Measurements from ENCODE around the gene NFATC4. TPM values are rescaled to one million over a fixed set of nuclear protein-coding genes. Genes with fewer than 3 reads are reported as not detected.
"Not testable (repeated sequence)": the region's sequence is repeated elsewhere in the genome, so short reads cannot be mapped to it uniquely, and the experiment has no call there.

The NFATC4 gene
- total RNA-seq, 1 donor from 2014 or later = 21.7 TPM

- DNase-seq = no peak
- ATAC-seq = no peak
- intact Hi-C loops (cut with micrococcal nuclease) = no loop called here
Measured at GRCh38 chr14:24363401-24363800, 4.6 kb upstream of the NFATC4 start.

- DNase-seq = no peak
- intact Hi-C loops (cut with micrococcal nuclease) = no loop called here
- no peak for ATAC-seq
Measured at GRCh38 chr14:24364841-24365240, 3.1 kb upstream of the NFATC4 start.

- DNase-seq = peak; percentile 87
- peak; percentile 51 for ATAC-seq
- intact Hi-C loops (cut with micrococcal nuclease) = no loop called here
Measured at GRCh38 chr14:24365600-24366412, 2.2 kb upstream of the NFATC4 start.

- DNase-seq = no peak
- no peak for ATAC-seq
- intact Hi-C loops (cut with micrococcal nuclease) = no loop called here
Measured at GRCh38 chr14:24366413-24366720, 1.6 kb upstream of the NFATC4 start.

GRCh38 chr14:24366721-24367513, 1.1 kb upstream of the NFATC4 start:
- DNase-seq (peak; percentile 93), ATAC-seq (peak; percentile 82)
- intact Hi-C loops (cut with micrococcal nuclease) = no loop called here

GRCh38 chr14:24368212-24368561, 203 bp downstream of the NFATC4 start:
- intact Hi-C loops (cut with micrococcal nuclease) = no loop called here
- DNase-seq = no peak
- no peak for ATAC-seq

GRCh38 chr14:24368562-24369252, 723 bp downstream of the NFATC4 start:
- DNase-seq (peak; percentile 71), ATAC-seq (peak; percentile 0)
- intact Hi-C loops (cut with micrococcal nuclease) = no loop called here

GRCh38 chr14:24369463-24369862, 1.5 kb downstream of the NFATC4 start:
- intact Hi-C loops (cut with micrococcal nuclease) = no loop called here
- no peak for DNase-seq
- ATAC-seq = no peak

- ATAC-seq = no peak
- no peak for DNase-seq
- intact Hi-C loops (cut with micrococcal nuclease) = no loop called here
Measured at GRCh38 chr14:24369907-24370687, 2.1 kb downstream of the NFATC4 start.

GRCh38 chr14:24370748-24371147, 2.8 kb downstream of the NFATC4 start:
- intact Hi-C loops (cut with micrococcal nuclease) = no loop called here

GRCh38 chr14:24371605-24372004, 3.6 kb downstream of the NFATC4 start:
- intact Hi-C loops (cut with micrococcal nuclease); ATAC-seq; DNase-seq: not testable (repeated sequence)

More at GRCh38 chr14:24370748-24371147, 2.8 kb downstream of the NFATC4 start:
- ATAC-seq (no peak), DNase-seq (no peak)

- intact Hi-C loops (cut with micrococcal nuclease) = no loop called here
- peak; percentile 20 for ATAC-seq
- DNase-seq = peak; percentile 68
Measured at GRCh38 chr14:24372701-24373416, 4.9 kb downstream of the NFATC4 start.

- DNase-seq (no peak), ATAC-seq (no peak)
- intact Hi-C loops (cut with micrococcal nuclease) = no loop called here
Measured at GRCh38 chr14:24376448-24377070, 8.6 kb downstream of the NFATC4 start.

- intact Hi-C loops (cut with micrococcal nuclease) = no loop called here
- ATAC-seq (no peak), DNase-seq (no peak)
Measured at GRCh38 chr14:24377126-24377525, 9.1 kb downstream of the NFATC4 start.

GRCh38 chr14:24377657-24378056, 9.7 kb downstream of the NFATC4 start:
- intact Hi-C loops (cut with micrococcal nuclease) = no loop called here

GRCh38 chr14:24378327-24378726, 10.3 kb downstream of the NFATC4 start:
- intact Hi-C loops (cut with micrococcal nuclease) = no loop called here
- DNase-seq (no peak), ATAC-seq (no peak)

More at GRCh38 chr14:24377657-24378056, 9.7 kb downstream of the NFATC4 start:
- ATAC-seq = peak; percentile 42
- no peak for DNase-seq

GRCh38 chr14:24378981-24379906, 11.3 kb downstream of the NFATC4 start:
- intact Hi-C loops (cut with micrococcal nuclease) = no loop called here
- DNase-seq = no peak
- ATAC-seq = no peak
